GM19043 (cell line): ENCODE measurements around the gene SHC3.
A peak's percentile ranks its signal among the peaks of the same experiment; 100 is the strongest.

ENCODE experiments used
- ATAC-seq: cut with Tn5 transposase; IDR thresholded peaks from one replicate; pipeline ENCODE4 v1.9.1; 2021; ENCODE audit warnings: low read depth; ENCODE audit not compliant: unreplicated experiment

The SHC3 gene

DNA sequence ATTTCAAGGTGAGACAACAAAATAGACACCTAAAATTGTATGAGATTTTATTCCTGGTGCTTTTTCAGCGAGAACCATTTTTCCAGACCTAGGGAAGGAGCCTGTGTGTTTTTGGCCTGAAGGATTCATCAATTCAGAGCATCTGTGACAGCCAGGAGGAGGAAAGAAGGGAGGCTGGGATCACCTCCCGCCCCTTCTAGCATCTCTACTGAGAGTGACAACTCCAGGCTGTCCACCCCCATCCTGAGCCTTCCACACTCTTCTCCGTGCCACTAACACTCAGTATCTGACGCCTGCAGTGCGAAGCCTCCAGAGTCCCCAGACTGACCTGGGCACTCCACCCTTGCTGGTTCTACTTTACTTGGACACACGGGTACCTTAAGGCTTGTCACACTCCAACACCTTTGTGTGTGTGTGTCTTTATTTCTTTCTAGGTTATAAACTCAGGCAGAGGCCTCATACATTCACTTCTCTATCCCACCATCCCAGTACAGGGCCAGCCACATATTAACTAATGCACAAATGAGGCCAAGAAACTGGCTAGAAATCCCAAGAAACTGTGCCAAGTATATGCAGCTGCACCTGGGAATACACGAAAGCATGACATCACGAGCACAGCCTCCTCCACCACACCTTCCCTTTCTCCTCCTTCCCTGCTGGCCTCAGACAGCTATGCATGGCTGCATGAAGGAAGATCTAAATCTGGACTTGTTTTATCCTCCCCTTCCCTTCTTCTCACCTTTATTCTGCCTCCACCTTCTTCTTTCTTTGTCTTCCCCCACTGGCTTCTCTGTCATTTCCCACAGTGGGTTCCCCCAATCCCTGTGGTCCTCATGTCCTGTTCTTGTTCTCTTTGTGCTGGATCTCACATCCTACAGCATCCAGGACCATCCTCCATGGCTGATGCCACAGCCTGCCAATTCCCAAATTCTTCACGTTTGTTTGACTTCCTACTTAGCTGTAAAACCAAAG lies 171.3 kb downstream of the SHC3 start:
- no peak for ATAC-seq

DNA sequence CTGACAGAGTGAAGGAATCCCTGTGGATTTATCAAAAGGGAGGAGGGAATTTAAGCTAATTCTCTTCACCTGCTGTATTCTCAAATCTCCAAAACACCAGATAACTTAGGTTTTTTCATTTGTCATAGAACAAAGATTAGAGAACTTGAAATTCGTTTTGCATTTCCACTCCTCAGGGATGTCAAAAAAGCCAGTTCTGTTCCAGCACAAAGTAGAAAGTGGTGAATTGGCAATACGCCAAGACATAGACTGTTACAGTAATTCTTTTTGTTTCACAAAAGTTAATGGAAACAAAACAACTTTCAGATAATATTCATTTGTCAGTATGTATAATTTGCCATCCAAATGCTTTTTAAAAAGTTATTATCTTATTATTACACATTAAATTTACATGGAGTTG lies 172.4 kb downstream of the SHC3 start:
- ATAC-seq: no peak

DNA sequence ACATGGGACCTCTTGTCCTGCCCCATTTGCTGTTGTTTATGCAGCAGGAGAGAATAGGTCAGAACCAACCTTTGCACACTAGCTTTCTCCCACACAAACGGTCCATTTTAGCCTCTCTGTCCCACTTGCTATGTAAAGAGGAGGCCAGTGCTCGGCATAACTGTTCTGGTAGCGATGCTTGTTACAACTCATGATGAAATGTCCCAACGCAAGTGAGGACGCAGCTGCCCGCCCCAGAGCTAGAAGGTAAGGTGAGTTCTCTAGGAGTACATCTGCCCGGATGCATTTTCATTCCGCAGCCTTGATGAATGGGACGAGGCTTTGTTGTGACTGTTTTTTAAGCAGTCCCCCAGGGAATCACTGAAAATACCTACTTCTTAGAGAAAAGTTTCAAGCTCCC lies 173.3 kb downstream of the SHC3 start:
- no peak for ATAC-seq

DNA sequence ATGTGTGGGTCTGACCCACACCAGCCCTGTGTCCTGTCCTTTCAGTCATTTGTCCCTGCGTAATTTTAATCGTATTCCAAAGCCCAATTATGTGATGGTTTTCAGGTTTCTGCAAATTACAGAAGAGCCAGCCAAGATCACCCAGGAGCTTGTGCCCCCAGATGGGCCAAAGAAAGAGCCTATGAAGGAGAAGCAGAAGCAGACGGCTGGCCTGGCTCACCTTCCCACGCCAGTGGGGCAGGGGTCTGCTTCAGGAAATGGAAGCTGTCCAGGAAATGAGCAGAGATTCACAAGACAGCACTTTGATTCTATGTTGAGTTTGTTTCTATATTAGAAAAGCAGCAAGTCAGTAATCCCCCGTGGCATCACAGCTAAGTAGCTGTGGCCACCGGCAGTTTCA lies 175.6 kb downstream of the SHC3 start:
- ATAC-seq: no peak

DNA sequence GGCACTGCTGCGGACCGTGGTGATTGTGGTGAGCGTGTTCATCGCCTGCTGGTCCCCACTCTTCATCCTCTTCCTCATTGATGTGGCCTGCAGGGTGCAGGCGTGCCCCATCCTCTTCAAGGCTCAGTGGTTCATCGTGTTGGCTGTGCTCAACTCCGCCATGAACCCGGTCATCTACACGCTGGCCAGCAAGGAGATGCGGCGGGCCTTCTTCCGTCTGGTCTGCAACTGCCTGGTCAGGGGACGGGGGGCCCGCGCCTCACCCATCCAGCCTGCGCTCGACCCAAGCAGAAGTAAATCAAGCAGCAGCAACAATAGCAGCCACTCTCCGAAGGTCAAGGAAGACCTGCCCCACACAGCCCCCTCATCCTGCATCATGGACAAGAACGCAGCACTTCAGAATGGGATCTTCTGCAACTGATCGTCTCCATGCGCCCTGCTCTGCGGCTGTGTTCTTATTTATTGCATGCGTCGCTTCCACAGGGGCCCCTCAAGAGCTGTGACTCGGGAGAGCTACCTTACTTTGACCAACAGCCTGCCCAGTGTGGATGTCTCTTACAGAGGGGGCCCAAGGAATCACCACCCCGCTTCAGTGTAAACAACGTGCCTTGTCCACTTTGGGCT lies 176.6 kb downstream of the SHC3 start:
- ATAC-seq: no peak

DNA sequence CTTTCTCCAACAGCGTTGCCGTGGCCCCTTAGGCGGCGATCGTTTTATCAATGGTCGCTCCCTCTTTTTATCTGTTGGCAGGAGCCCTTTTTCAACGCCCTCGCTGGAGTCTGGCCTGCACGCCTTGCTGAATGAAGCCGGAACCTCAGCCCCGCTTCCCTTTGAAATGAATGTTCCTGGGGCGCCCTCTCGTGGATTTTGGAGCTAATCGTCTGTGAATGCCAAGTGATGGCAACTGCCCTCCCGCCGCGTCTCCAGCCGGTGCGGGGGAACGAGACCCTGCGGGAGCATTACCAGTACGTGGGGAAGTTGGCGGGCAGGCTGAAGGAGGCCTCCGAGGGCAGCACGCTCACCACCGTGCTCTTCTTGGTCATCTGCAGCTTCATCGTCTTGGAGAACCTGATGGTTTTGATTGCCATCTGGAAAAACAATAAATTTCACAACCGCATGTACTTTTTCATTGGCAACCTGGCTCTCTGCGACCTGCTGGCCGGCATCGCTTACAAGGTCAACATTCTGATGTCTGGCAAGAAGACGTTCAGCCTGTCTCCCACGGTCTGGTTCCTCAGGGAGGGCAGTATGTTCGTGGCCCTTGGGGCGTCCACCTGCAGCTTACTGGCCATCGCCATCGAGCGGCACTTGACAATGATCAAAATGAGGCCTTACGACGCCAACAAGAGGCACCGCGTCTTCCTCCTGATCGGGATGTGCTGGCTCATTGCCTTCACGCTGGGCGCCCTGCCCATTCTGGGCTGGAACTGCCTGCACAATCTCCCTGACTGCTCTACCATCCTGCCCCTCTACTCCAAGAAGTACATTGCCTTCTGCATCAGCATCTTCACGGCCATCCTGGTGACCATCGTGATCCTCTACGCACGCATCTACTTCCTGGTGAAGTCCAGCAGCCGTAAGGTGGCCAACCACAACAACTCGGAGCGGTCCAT lies 177.4 kb downstream of the SHC3 start:
- peak; percentile 66 for ATAC-seq

DNA sequence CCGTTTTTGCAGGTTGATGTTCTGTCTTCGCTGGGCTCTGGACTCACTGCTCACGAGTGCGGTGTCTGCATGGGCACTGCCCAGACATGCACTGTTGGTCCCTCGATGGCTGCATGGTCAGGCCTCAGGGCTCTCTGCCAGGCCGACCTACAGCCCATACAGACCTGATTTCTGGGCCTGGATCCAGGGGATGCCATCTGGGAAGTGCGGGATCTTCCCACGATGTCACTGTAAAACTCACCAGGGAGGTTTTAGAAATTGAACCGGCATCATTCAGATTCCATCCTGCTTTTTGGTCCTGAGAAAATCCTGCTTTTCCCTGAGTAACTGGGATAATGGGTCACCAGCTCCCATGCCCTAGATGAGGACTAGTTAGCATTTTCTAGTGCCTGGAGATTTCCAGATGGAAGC lies 178.2 kb downstream of the SHC3 start:
- ATAC-seq: no peak

DNA sequence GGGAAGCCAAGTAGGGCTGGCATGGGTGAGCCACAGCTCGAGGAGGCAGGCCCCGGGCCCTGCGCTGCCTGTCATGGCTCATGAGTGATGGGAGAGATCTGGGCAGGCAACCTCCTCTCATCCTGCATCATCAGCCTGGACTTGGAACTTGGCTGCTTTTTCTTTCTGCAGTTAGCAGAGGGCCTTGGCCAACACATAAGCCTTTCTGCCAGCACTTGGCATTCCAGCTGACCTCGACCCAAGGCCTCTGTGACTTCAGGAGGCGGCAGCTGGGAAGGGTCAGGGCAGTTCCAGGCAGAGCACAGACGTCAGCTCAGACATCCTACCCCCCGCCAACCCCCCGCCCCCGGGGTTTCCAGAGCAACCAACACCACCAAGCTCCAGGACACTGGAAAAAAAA lies 179.7 kb downstream of the SHC3 start:
- ATAC-seq: no peak

DNA sequence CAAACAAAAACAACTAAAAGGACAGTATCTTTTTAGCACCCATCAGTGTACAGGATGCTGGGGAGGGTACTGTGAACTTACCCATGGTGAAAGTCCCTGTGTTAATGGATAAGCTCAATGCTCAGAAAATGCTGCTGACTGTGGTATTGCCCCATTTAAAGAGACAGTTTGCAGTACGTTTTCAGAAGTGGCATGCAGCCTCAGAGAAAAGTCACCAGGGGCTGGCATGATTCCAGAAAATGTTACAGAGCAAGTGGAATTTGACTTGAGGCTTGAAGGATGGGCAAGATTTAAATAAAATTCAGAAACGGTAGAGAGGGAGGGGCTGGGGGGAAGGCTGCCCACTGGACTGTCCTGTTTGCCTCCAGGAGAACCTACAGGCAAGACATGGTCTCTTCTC lies 180.1 kb downstream of the SHC3 start:
- ATAC-seq: no peak

DNA sequence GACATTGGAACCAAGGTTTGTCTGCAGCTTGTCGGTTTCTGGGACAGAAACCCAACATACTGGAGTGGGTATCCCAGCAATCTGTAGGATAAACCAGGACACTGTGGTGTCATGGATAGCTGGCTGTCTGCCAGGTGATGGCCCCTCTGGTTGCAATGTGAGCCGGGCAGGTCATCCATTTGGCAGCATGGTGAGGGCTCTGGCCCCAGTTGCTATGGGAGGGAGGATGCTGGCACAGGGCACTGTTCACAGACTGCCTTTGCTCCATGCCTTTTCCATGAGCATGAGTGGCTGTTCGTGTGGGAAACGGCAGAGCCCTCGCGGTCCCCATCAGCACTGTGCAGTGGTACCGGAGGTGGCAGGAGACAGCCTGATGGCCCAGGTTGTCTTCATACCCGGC lies 181.0 kb downstream of the SHC3 start:
- ATAC-seq: no peak

DNA sequence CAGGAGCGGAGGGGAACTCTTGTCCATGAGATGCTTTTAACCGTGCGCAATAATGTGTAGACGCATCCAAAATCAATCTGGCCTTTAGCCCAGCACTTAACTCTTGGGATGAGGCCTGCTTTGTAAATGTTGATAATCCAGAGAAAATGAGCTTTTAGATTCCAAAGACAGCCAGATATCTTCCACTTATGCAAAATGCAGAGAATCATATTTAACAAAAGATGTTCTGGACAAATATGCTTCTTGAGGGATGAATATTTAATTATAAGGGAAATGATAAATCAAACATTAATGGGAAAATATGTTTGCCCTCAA lies 181.7 kb downstream of the SHC3 start:
- no peak for ATAC-seq

DNA sequence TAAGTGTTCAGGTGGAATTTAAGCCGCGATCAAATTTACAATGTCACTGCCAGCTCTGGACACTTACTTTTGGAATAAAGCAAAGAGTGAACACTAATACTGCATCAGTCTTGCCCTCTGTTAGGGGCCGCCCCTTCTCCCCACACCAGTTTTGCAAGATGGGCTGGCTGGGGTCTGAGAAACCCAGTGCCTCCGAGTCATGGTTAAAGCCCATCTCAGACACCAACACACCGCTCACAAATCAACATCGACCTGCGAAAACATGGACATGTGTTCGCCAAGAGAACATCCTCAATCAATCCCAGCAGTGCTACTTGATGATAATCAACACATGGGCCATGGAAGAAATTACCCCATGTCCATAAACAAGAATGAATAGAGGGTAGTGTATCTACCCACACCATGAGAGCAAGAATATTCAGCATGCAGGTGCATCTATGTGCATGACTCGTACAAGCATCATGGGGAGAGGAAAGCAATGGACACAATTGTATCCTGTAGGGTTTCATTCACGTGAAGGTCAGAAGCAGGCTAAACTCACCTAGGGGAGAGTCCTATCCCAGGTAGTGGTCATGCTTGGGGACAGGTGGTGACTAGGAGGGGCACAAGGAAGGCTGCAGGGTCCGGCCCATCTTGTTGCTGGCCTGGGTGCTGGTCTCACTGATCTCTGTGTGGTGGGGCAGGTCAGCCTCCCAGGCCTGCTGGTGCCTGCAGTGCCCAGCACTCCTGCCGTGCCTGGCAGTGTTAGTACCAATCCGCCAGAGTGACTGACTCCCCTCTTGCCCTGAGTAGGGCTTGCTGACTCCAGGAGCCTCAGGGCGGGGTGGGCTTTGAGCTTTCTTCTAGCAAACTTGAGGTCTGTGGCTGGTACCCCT lies 182.3 kb downstream of the SHC3 start:
- ATAC-seq: no peak

DNA sequence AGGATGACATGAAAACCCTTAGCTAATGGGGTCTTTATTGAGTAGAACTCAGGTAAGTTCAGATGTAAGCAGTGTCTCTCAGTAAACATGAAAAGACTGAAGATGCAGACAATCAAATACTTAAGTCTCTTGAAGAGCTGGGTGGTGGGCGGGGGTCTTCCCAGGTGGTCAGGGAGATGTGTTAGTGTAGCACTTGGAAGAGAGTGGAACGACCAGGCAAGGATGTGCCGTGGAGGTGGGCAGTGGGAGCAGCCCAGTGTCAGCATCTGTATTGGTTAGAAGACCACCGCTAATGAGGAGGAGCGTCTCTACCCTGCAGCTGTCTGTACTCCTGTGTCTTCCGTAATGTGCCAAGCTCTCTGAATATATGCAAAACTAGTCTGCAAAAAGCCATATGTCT lies 183.0 kb downstream of the SHC3 start:
- ATAC-seq: no peak

DNA sequence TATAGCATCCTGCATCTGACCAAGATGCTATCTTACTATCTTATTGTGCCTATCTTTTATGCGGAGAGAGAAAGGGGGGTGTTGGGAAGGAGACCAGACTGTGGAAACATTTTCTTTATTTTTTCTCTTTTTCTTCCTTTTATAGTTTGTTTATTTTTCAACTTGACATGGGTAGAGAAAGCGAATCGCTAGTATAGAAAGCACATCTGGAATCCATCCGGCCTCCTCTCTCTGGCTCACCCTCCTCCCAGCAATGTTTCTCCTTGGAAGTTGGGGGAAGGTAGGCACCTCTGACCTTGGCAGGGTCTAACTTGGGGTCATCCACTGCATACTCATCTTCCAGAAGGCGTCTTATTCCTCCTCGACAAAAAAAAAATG lies 183.4 kb downstream of the SHC3 start:
- ATAC-seq: no peak

DNA sequence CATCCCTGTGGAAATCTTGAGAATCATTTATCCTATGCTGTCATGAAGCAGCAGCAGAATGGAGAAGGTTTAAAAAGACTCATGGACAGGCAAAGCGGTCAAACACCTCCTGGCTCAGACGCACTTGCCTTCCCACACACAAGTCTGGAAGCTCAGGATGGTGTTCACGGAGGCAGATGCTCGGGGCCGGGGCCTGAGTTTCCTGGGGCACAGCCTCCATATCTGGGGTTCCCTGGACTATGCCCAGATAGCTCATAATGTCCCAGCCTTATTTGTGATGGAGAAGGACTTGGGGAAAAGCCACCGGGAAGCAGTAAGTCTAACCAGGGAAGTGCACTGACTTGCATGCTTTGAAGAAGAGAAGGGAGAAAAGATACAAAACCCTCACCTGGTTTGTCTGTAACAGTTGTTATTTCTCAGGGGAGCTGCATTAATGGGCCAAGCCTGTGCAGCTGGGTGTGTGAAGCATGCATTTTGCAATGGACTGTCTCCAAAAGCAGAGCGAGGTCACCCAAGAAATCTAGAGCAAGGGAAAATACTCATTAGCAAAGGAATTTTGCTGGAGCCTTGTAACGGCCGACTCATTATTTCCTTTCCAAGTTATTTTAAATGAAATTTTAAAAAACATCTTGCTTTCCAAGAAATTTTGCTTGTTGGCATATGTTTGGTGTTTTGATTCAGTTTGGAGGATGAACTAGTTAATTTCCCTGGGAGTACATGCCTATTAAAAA lies 184.0 kb downstream of the SHC3 start:
- ATAC-seq: no peak

DNA sequence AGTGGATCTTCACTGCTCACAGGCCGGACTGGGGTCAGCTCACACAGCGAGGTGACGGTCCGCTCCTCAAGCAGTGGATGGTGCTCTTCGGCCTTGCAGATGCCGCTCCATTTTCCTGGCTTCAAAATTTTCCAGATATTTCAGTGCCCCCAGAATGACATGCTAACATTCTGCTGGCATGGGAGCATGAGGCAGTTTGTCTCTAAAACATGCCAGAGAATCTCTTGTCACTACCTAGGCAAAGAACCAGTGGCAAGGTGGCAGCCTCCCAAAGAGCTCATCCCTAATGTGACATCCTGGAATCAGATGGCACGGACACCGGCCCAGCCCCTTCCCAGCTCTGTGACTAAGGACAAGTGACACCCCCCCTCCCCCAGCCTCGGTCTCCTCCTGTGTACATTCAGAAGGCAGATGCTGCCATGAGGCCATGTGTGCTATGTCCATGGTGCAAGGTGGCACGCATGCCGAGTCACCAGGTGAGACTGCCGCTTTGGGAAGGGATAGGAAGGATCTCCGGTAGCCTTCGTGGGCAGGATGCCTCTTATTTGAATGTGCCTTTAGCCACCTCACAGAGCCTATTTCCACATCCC lies 184.7 kb downstream of the SHC3 start:
- no peak for ATAC-seq

DNA sequence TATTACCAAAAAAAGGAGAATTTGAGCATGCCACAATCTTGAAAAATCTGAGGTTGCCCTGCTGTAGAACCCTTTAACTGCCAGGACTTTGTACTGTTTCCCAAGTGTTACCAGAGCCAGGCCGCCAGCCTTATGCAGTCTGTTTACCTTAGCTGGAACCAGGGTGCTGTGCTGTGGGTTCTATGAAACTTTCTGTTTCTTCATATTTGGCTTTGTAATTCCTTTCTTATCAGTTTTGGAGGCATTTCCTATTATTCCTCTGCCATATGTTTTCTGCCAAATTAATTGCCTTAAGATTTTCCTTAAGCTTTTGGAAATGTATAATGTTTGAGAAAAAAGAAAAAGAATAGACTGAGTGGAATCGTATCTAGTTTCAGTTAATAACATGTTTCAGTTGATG lies 185.3 kb downstream of the SHC3 start:
- no peak for ATAC-seq

DNA sequence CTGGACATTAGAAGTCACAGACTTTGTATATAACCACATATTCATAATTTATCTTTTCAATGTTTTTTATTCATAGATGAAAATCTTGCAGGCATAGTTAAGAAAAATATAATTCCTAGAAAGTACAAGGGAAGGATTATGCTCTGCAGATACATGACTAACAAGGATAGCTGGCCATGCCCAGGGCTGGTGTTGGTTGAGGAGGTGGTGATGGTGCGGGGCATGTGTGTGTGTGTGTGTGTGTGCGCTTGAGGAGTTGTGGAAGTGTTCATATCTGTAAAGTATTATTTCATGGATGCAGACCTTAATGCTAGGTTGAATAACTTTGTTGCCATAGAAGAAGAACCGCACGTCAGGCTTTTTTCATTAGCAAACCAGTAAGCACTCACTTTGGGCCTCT lies 186.1 kb downstream of the SHC3 start:
- no peak for ATAC-seq
